Fibroblast of the conjunctiva (primary cell): Measurements from ENCODE around the gene FAM229B.
"Not testable (repeated sequence)": the region's sequence is repeated elsewhere in the genome, so short reads cannot be mapped to it uniquely, and the experiment has no call there.

Experiments used
- DNase-seq: peaks from one replicate; pipeline ENCODE4 v3.0.0-alpha.2; 2010; ENCODE audit warnings: low read depth

Gene FAM229B

GRCh38 chr6:112065426-112065986, 21.9 kb upstream of the FAM229B start:
- no peak for DNase-seq

DNA sequence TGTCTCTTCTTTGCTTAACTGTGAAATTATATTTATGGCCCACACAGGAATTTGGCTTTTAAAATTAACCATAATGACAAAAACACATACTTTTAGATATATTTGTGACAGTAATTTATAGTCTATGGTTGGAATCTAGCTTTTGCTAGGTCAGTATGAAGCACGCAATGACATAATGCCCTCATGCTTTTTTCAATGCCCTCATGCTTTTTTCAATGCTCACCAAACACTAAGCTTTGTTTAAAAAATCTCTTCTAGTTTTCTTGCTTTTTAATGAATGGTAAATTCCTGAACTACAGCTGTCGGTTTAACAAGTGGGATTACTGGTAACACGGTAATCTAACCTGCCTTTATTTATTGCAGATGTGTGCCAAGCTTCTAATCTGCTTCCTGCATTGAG, 20.8 kb upstream of the FAM229B start:
- DNase-seq = no peak

DNA sequence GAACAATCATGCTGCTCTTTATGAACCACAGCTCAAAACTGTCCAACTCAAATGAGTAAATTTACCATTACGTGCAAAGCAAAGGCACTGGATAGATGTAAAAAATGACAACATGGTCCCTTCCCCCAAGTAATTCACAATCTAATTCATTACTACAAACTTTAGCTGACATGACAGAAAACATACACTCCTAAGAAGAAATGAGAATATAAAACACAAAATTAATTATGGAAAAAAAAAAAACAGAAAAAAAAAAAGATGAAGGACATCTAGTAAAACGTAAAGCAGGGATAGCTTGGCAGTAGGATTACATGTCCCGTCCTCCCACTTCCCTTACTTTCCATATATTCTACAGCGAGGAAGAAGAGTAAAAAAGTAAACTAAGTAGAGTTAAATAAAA, 5.8 kb upstream of the FAM229B start:
- DNase-seq = no peak

DNA sequence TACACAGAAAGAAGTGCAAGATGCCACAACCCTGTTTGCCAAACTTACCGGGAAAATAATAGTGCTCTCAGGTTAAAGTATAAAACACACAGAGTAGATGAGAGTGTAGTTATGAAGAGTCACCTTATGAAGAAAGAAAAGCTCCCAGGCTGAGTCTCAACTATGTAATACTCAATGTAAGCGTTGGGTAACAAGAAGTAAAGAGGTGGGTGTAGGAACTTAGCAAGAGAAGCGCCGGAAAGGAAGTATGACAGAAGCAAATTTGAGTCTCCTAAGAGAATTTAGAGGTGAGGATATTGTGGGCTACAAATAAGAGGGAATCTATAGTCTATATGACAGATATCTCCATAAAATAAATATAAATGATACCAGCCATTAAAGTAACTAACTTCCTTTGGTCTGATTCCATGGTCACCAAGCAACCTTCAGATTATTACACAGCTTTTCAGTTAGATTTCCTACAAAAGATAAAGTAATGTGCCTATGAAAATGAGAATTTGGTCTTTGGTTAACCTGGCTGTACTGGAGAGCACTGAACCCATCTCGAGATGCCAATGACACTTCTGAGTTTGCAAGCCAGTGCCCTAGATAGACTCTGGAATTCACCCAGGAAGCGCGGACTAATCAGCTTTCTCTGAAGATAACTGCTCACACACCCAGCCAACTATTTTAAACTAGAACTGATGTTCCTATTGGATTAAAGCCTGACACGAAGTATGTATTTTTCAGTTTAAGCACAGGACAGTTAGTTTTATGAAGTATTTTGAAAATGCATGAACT, 1.9 kb upstream of the FAM229B start:
- DNase-seq = no peak

DNA sequence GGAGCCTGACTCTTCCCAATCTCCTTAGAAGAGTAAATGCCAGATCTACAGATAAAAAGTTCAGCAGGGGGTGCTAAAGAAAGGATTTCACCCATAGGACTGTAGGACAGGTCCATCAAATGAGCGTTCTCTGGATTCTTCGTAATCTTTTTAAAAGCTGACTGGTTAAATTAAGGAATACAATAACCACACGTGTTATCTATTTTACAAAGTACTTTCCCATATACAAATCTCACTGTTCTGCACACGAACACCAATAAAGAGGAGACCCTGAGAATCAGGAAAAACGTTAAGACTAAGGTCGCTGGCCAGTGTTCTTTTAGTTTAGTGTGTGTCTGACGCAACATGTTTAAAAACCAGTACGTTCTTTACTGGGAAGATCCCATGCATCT, 651 bp upstream of the FAM229B start:
- DNase-seq = peak; percentile 39

DNA sequence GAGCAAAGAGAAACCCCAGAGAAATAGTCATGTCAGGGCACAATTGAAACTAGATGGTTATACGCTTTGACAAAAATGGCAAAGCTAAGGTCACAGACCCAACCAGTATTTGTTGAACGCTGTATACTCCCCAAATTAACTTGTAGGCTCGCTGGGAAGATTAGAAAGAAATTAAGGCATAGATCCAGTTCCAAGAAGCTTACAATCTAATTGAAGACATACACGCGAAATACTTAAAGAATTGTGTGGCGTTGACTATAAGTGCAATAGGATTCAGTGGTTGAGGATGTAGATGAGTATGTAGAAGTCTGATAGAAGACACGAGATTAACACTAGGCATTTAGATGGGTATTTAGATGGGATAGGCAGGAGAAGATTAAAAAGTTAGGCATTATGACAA, 525 bp downstream of the FAM229B start:
- DNase-seq = no peak

DNA sequence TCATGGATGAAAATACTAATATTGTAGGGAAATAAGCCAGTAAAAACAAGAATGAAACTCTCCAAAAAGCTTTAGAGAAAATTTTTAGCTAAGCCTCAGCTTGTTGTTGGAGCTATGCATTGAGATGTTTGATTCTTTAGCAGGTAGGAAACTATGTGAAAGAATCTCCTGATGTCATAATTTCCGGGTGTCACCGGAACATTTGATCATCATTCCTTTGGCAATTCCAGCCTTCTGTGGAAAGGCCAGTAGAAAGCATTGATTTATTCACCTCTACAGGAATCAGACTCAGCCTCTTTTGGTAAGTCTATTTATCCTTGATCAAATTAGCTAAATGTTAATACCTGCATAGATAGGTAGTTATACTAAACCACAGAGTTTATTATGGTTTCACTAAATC, 9.5 kb downstream of the FAM229B start:
- no peak for DNase-seq

DNA sequence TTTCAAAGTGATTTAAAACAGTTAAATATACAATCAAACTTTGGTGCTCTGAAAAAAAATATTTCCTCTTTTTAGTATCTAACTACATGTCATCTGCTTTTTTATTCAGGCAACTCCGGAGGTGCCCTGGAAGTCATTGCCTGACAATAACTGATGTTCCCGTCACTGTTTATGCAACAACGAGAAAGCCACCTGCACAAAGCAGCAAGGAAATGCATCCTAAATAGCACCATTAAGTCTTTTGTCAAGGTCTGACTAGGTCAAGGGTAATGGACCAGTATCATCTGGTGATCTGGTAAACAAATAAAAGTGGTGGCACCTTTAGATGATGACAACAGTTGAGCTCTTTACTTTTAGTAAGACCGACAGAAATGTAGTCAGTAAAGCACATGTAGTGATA, 13.2 kb downstream of the FAM229B start:
- no peak for DNase-seq

DNA sequence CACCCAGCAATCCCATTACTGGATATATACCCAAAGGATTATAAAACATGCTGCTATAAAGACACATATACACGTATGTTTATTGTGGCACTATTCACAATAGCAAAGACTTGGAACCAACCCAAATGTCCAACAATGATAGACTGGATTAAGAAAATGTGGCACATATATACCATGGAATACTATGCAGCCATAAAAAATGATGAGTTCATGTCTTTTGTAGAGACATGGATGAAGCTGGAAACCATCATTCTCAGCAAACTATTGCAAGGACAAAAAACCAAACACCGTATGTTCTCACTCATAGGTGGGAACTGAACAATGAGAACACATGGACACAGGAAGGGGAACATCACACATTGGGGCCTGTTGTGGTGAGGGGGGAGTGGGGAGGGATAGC, 18.6 kb downstream of the FAM229B start:
- DNase-seq = not testable (repeated sequence)

- no peak for DNase-seq
Observed at GRCh38 chr6:112106562-112106961, 19.2 kb downstream of the FAM229B start.

DNA sequence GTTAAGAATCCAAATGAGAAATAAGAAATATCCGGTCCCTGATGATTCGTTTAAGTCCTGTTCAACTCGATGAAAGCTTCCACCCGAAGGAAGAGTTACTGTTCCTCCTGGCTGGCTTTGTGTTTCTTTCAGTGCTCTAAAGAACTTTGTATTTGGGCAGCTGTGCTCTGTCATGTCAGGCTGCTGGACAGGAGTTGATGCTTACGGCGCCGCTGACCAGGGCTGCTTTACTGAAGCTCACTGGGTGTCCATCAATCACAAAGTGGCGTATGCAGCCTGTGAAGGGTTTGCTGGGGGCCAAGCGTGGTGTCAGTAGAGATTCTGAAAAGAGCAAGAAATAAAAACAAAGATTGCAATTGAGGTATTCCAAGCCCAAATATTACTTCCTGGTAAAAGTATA, 21.9 kb downstream of the FAM229B start:
- DNase-seq = no peak

- DNase-seq = no peak
Observed at GRCh38 chr6:112113431-112113830, 26.0 kb downstream of the FAM229B start.

- no peak for DNase-seq
Observed at GRCh38 chr6:112113918-112114317, 26.5 kb downstream of the FAM229B start.

GRCh38 chr6:112114577-112115223, 27.3 kb downstream of the FAM229B start:
- DNase-seq = no peak

- no peak for DNase-seq
Observed at GRCh38 chr6:112116221-112116620, 28.8 kb downstream of the FAM229B start.

- no peak for DNase-seq
Observed at GRCh38 chr6:112117554-112117953, 30.2 kb downstream of the FAM229B start.

GRCh38 chr6:112118034-112118433, 30.6 kb downstream of the FAM229B start:
- DNase-seq = no peak

- no peak for DNase-seq
Observed at GRCh38 chr6:112122756-112123155, 35.4 kb downstream of the FAM229B start.

DNA sequence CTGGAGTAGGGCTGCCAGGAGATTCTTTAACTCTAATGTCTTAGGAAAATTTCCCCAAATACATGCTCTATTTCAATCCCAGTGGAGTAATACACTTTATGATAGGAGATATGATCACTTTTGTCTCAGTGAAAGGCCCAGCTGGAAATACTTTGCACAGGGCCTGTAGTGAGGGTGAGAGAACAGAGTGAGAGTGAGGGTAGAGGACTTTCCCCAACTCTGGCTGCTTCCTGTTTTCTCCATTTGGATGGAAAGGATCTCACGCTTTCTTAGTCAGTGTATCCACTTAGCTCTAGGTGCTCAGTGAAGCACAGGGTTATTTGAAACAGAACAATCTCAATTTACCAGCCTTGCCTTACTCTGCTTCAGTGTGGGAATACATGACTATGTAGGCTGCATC, 36.6 kb downstream of the FAM229B start:
- no peak for DNase-seq

GRCh38 chr6:112128208-112128607, 40.8 kb downstream of the FAM229B start:
- DNase-seq = no peak

DNA sequence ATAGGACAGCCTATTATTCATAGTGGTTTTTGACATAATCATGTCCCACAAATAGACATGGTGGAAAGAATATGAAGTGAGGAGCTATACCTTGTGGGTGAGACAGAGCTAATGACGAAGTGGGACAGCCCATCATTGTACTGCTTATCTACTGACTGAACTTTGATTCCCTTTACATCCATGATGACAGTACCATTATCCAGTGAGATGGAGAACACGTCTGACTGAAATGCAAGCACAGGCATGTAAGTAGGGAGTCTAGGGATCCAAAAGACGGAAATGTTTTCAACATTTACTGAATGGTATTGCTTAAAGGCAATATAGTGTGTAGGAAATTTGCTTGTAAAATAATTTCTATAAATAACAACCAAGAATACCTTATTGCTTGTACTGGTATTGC, 43.5 kb downstream of the FAM229B start:
- no peak for DNase-seq

GRCh38 chr6:112139052-112139451, 51.7 kb downstream of the FAM229B start:
- DNase-seq = no peak

GRCh38 chr6:112141707-112142106, 54.3 kb downstream of the FAM229B start:
- DNase-seq = no peak
